Stimulated activated CD4-positive, alpha-beta T cell treated with anti-CD3 and anti-CD28 coated beads, Interleukin-12 subunit alpha, Interleukin-12 subunit beta, amount 100 ng/mL, for 4 hours (primary cell): ENCODE measurements around the gene KCTD16.

Experiments
- DNase-seq: peaks from one replicate; pipeline ENCODE4 v3.0.0-alpha.2; 2020

The KCTD16 gene

DNA sequence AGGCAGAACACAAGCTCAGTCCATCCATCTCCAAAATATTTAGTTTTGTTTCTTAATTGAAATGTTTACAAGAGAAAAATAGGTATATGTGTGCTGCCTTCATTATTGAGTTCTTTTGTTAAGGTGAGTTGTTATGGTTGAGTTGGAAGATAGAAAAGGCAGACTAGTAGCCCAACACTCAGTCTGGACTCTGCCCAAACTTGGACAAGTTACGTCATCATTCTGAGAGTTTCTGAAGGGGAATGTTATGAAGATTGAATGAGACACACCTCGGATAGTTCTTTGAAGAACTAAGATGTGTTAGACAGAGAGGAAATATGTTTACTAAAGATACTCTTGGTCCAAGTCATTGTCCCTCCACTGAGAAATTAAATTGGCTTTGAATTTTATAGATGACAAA lies 245.5 kb downstream of the KCTD16 start:
- DNase-seq, result no peak

DNA sequence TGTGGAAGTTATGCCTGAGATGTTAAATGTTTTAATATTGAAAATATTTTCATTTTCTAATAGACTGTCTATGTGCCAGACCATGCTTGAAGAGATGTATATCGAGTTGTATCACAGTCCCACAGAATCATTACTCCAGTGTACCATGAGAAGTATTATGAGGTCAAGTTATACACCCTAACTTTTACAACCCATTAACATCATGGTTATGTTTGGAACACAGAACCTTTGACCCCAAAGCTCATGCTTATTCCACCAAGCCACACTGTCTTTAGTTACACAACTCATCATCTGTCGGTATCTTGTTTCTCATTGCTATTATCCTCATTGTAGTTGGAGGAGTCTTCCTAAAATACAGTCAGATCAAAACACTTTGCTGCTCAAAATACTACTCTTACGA lies 248.0 kb downstream of the KCTD16 start:
- DNase-seq, result no peak

DNA sequence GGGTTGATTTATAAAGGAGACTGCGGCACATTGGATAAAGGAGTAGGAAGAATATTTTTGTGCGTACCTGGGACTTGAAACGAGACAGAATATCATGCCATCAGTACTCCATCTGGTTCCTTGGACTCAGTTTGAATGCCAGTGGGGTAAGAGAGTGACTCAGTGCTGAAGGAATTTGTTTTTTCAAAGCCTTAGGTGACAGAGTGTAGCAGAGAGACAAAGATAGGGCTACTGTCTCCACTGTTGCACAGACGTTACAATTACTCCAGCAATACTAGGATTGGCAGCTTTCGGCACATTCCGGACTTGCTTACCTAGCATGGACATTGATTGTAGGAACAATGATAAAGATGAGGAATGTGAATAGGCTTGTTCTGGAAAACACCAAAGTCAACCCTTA lies 250.7 kb downstream of the KCTD16 start:
- no peak for DNase-seq

DNA sequence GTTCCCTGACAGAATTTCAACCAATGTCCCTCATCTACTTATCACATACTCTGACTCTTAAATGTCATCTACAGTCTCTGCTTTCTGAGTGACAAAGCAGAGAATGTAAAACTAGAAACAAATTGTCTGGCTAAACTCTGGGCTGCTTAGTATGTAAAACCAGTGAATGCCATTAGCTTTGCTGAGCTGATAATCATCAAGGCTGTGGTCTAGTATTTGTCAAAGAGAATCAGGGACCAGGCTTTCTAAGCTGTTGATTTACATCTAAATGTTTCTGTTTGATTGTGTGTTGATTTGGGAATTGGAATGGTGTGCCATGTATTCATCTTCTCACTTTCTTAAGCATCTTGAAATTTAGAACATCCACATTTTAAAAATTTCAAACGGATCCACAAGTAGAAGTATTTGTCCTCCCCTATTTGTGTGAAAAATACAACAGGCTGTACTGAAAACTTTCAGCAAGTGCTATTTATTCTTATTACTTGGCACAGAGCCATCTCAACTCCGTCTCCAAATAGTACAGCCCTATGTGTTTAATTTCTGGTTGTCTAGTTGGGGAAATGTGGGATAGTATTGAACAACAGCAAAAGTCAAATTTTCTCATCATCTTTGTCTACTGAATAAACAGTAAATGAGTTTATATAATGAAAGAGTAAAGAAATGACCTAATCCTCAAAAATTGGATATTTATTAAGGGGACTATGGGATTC lies 251.5 kb downstream of the KCTD16 start:
- no peak for DNase-seq

DNA sequence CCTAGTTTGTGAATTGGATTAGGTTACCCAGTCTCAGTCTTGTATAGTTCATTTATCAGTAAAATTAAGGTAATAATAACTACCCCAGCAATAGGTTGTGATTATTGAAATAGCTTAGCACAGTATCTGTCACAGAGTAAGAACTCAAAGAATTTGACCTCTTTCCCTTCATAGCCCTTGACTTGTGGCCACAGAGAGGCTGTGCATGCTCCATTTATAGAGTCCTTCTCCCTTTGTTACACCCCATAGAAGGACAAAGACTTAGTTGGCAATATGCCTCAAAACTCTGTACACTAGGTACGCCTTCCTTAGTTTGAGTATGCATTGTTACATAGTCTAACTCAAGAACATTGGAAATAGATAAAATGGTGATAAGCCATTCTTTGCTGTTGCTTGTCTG lies 257.2 kb downstream of the KCTD16 start:
- DNase-seq, result no peak

DNA sequence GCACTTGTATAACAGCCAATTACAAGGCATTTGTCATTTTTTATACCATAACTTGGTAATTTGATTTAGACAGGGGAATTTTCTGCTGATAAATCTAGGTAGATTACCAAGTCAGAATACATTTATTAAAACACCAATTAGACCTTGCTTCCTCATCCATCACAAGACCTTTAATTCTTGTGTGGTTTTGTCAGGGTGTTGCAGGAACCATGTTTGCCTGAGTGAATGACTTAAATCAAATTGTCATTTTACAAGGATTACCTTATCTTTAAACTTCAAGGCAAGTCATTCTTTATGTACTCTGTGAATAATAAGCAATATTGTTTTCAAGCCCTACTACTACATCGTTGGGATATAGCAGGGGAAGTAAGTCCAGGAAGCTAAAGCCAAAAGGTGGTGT lies 257.7 kb downstream of the KCTD16 start:
- DNase-seq, result no peak

DNA sequence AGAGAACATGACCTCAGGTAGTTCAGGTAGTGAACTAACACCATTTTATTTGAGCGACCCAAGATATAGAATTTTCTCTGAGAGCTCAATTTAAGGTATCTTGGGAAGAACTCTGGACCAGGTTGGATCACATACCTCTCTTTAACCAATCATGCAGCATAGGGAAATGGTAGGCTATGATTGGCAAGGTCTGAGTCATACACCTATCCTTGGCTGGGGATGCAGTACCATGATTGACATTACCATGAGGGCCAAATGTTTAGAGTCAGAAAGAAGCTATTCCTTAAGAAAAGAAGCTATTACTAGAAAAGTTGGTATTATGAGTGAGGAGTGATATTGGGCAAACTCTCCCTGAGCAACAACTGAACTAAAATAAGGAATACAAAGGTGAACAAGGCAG lies 258.7 kb downstream of the KCTD16 start:
- DNase-seq, result no peak

DNA sequence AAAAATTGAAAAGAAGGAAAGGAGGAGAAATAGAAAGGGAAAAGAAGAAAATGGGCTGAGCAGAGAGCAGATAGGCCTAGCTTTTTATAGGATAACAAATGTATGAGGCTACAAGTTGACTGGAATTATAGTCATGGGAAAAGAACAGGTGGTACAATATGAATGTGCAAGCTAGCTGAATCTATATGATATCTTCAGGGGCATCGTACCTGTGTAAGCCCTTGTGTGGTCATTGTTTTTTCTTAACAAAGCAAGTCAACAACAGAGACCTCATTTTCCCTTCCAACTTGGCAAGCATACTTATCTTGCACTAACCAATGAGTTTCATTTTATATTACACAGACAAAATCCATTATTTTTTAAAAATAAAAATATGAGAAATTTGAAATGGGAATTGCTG lies 259.2 kb downstream of the KCTD16 start:
- no peak for DNase-seq

DNA sequence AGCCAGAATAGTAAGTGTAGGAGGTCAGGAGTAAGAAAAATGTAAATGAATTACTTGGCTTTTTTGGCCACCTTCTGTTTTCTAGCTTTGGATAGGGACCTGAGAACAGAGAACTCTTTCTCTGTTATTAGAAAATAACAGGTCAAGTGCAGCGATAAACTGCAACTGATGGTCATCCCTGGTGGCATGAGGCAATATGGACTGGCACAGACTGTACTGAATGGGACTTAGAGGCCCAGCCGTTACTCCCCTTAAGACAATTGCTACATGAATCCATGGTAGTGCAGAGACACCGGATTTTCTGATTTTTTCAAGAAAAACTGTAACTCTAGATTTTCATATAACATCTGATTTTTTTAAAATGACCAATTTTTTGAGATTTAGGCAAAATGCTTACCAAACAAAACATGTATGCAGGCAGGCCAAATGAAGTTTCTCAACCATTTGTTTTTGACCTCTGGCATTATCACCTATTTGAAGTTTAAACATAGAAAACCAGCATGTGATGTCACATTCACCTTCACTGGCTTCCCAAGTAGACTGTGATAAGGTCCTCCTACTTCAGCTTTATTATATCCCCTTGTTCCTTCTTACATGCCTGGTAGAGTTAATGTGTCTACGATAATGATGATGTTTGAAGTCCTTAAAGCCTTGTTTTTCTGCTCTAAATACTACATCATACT lies 262.6 kb downstream of the KCTD16 start:
- DNase-seq, result no peak

DNA sequence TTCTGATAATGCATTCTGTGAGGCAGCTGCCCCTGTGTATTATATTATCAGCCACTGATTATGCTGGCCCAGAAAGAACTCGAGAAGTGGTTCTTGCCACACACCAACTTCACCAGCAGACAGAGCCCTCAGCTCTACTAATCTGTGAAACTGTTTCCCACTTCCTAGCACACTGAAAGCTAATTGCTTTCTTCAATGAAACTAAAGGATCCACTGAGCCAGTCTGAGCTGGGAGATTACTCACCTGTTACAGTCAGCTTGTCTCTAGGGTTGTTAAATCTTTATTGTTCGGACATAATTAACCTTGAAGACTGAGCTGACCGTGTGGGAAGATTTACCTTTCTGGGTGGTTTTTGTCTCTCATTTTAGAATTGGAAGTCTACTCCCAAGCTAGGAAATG lies 263.2 kb downstream of the KCTD16 start:
- no peak for DNase-seq

DNA sequence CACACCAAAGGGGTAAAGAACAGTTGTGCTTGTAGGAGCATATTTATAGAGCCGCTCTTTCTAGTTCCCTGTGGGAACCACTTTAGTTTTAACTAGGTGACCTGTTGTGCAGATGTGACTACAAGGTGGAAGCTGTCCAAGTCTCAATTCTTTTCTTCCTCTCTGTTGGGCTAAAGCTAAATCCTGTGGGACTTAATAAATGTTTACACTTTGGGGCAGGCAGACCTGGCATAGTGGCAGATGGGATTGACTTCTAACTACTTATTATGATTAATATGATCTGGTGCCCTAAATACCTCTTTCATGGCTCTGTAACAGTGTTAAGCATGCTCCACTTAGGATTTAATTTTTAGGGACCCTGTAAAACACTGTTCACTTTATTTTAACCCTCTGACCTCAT lies 265.3 kb downstream of the KCTD16 start:
- DNase-seq, result no peak

DNA sequence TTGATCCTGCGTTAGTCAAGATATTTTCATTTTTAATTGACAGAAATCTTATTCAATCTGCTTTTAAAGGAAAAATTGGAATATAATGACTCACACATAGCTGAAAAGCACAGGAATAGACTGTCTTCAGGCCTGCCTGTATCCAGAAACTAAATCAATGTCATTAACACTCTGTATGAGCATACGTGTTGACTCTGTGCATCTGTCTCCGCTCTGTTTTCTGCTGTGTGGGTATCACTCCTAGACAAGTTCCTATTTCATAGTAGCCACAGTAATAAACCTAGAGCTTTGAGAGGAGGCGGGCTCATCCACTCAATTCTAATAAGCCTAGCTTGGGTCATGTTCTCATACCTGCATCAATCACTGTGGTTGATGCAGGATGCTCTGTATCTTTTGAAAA lies 267.6 kb downstream of the KCTD16 start:
- DNase-seq, result no peak

DNA sequence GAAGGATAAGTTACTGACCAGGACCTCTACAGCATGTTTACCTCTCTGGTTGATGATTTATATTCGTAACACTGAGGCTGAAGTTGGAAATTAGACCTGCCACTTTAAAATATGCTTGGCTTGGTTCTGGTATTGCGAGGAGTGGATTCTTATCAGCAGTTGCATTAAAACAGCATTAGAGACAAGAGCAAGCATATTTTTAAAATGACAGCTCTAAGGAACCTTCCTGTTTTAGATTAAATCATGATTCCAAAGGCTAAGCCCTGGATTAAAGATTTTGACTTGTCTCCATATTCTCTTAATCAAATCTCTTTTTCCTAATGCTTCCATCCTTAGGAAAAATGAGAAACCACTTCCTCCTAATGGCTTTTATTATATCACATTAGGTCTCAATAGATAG lies 277.8 kb downstream of the KCTD16 start:
- DNase-seq, result no peak

DNA sequence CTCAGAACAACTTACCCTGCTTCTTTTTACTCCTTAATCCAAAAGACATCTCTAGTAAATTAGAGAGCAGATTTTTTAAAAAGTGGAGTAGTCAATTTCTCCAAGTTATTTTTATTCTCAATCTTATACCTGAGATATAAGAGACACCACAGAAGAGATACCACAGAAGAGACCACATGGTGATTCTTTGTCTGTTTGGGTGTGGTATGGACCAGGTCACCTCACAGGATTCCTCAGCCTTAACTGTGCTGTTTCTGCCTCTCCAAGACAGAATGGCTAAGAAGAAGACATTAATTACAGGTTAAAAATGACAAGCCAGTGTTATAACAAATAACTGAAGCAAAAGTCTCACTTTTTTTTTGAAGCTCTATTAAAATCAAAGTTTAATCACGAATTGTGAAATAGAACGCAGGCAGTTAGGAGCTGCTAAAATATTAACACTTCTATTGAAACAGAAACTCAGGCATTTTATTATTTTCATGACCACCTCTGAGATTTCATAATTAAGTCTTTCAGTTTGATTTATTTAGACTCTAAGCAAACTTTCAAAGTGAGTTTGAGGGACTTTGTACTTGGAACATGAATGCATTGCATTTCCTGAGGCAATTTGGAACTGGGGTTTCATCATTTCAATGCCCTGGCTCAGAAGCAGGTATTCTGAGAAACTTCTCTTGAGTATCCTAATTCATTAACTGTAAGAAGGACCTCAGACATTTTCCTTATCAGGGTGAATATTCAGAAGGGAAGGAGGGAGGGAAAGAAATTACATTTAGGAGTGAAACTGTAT lies 280.7 kb downstream of the KCTD16 start:
- no peak for DNase-seq

DNA sequence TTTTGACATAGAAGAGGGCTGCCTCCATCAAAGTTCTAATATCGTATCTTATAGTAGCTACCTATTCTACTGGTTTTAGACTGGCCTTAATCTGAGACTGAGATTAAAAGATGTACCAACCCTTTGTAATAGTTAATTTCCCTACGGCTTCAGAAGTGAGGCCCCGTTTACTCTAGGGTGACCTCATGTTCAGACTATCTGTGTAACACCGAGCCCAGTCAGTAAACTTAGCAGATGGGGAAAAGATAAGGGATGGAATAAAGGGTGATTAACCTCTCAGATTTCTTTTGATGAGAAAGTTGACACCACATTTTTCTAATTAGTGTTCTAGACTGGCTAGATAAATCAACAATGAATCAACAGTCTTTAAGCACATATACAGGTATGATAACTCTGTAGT lies 283.1 kb downstream of the KCTD16 start:
- no peak for DNase-seq

DNA sequence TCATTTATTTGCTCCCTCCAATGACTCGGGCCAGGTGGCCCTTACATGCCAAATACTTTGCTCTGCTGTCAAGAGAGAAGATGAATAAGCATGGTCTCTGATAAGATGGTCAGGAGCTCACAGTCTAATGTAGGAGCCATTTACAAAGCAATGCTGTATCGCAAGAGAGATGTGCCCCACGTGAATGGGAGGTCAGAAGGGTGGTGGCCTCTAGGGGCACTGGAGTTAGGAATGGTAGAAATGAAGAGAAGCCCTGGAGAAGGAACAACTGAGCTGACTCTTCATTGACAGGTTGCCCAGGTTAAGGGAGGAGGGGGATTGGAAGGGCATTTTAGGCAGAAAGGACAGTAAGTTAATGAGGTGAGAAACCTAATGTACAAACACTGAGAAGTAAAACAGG lies 286.5 kb downstream of the KCTD16 start:
- no peak for DNase-seq

DNA sequence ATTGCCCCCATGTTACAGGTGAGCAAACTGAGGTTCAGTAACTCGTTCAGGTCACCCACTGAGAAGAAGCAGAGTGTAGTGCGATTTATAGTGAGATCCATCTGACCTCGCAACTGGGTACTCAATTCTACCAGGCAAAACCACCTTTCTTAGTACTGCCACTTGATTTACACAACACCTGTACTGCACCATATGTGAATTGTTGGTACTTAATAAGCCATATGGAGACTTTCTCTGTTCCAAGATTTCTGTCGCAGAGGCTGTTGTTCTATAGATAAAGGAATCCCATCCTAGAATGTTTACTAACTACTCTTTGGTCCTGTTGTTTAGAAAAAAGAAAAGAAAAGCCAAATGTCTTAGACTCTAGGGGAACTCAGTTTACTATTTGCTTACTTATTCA lies 287.5 kb downstream of the KCTD16 start:
- no peak for DNase-seq

DNA sequence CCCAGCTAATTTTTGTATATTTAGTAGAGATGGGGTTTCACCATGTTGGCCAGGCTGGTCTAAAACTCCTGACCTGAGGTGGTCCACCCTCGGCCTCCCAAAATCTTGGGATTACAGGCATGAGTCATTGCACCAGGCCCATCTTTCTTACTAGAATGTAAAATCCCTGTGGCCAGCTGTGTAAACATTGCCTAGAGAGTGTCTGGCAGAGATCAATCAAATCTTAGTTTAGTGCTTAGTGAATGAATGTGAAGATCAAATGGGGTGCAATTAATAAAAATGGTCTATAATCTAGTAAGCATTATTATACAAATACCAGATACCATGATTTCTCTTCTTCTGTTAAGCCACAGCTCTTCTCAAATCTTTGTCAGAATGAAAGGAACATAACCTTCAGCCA lies 289.9 kb downstream of the KCTD16 start:
- no peak for DNase-seq

DNA sequence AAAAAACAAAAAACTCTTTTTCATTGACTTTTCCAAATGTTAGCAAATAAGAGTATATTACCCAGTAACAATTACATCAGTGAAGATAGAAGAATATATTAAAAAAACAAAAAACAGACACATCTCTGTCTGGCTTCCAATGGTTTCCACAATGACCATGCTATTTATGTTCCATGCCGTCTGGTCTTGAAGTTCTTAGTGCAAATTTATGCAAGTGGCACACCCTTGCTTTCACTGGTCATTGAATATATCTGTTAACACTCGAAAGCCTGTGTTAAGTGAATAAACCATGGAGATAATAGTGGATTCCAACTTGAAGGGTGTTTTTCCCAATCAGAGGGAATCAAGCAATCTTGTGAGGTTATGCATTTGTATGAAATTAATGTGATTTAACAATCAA lies 291.9 kb downstream of the KCTD16 start:
- DNase-seq, result no peak

DNA sequence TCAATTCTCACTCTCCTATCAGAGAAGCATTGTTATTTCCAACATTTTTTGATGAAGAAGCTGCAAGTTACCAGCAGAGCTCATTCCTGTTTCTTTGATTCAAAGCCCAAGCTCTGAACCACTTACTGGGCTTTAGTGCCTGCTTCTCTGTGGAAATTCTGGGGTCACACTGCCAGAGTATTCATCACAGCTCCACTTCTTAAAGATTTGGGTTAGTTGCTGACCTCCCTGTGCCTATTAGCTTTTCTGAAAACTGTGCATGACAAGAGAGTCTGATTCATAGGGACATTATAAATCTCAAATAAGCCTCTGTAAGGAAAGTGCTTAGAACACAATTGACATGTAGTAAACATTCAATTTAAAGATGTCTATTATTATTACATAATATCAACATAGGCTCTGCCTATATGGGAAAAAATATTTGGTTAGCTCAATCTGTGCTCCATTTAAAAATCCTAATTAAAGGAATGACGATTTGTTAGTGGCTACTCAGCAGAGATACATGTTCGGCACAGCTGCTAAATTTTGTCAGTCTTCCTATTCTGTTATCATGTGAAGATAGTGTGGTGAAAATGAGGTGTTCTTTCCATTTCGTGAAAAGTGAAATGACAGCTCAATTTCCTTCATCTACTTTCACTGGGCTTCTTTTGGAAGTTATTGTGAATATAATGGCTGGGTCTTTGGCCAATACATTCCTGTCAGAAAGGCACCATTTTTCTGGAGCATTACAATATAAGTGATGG lies 293.0 kb downstream of the KCTD16 start:
- DNase-seq, result no peak

DNA sequence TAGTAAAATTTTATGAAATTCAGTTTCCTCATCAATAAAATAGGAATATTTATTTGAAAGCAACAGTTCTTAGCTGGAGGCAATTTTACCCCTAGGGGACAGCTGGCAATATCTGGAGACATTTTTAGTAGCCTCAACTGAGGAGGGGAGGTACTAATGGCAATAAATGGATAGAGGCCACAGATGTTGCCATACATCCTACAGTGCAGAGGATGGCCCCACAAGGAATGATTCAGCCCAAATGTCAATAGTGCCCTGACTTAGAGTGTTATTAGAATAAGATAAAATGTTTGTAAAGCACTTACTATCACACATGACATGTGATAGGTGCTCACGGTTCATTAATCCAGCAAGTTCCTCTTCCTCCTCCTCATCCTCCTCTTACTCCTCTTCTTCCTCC lies 293.6 kb downstream of the KCTD16 start:
- no peak for DNase-seq

DNA sequence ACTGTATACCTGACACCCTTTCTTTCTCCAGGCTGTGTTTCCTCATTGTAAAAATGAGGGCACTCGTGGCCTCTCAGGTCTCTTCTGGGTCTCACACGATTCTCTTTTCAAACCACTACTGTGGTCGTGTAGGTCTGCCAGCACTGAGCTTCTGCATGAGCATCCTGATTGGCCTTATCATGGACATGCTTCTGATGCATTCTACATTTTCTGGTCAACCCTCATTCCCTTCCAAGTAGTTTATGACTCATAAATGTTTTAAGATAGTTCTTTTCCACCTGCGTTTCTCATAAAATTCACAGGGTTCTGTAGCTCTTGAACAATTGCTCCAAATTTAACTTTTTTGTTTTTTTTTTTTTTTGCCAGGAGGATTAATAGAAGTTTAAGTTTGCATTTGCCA lies 294.8 kb downstream of the KCTD16 start:
- DNase-seq, result no peak

DNA sequence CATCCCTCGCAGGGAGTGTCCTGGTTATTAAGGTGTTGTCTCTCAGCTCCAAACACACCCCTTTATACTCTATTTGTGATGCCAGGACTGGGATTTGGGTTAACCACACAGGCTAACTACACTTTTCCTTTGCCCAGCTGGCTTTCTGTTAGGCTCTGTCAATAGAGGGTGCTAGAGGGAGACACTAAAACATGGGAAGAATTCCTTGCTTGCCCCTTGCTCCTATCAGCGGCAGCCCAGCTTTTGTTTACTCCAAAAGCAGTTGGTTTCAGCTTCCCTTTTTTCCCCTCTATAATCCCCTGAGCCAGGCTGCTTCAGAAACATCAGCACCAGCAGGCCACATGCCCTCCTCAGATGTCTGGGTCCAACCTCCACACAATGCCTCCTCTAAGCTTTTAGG lies 297.1 kb downstream of the KCTD16 start:
- DNase-seq, result no peak

DNA sequence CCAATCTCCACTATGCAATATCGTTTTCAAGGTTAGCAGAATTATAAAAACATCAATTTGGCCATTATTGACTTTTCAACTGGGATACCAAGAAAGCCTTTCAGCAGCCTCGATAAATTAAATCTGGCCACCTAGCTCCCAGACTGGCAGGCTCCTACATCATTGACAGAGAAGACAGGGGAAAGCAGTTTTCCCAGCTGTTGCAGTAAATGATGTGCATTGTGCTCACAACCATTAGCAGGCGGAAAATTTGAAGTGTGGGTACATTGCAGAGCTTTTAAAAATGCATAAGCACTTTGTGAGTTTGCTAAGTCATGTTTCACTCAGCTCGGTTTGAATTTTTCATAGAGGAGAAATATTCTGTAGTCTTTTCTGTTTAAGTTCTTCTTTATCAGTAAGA lies 297.9 kb downstream of the KCTD16 start:
- DNase-seq, result no peak
